GM21526 (cell line): Measurements from ENCODE around the gene ALDH2.
"Not testable (repeated sequence)": the region's sequence is repeated elsewhere in the genome, so short reads cannot be mapped to it uniquely, and the experiment has no call there.

Source experiments
- ATAC-seq: cut with Tn5 transposase; IDR thresholded peaks from one replicate; pipeline ENCODE4 v1.9.1; 2021; ENCODE audit warnings: moderate library complexity; ENCODE audit not compliant: unreplicated experiment, low FRiP score

ALDH2 gene

DNA sequence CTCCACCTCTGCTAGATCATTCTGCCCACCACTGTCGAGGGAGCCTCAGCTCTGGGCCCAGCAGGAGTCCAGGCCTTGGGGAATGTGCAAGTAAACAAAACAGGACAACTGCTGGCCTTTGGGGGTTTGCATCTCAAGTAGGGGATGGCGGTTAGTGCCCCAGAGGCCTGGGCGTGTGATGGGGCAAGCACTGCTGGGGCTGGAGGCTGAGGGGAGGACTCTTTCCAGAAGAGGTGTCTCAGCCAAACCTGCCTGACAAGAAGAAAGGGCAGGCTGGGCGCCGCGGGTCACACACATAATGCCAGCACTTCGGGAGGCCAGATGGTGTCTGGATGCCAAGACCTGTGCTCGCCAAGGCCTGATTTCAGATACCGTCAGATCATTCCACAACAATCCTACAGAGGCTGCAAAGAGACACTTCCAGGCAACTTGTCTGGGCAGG, 8.6 kb upstream of the ALDH2 start:
- ATAC-seq, result no peak

DNA sequence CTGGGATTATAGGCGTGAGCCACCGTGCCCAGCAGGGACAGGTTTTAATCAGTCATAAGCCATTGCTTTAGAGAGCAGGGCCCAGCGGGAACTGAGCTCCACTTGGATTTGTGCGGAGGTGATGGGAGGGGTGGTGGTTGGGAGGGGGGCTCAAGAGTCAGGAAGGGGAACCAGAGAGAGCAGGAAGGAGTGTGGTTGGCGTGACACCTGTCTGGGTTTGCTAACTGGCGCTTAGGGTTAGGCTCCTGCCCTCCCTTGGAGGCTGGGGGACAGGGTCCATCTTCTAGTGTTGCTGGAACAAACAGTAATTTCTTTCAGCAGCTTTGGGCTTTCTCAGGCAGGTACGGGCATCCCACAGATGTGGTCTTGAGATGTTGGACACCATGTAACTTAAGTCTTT, 7.5 kb upstream of the ALDH2 start:
- ATAC-seq, result no peak

DNA sequence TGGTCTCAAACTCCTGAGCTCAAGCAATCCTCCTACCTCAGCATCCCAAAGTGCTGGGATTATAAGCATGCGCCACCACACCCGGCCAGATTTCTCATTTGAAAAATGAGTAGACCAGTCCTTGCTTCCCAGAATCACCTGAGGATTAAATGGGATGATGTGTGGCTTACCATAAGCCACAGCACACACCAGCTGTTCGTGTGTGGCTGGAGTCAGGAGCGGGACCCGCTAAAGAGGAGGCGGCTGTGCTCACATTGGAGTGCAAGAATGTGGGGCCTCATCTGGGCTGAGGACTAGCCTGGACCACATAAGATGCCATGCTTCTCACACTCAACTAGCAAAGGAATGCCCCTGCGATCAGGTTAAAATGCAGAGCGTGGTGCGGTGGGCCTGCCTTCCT, 6.7 kb upstream of the ALDH2 start:
- no peak for ATAC-seq

DNA sequence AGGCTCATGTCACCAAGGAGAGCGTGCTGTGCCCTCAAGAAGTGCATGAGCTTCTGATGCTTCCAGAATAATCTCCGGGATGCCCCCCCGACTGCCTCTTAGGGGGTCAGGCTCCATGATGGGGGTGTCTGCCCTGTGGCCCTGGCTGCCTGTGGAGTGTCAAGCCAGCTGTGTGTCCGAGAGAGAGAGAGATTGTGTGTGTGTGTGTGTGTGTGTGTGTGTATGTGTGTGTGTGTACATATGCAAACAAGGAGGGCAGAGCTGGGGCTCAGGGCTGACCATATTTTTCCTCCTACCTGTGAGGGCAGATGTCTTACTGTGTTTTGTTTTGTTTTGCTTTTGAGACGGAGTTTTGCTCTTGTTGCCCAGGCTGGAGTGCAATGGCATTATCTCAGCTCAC, 5.6 kb upstream of the ALDH2 start:
- no peak for ATAC-seq

DNA sequence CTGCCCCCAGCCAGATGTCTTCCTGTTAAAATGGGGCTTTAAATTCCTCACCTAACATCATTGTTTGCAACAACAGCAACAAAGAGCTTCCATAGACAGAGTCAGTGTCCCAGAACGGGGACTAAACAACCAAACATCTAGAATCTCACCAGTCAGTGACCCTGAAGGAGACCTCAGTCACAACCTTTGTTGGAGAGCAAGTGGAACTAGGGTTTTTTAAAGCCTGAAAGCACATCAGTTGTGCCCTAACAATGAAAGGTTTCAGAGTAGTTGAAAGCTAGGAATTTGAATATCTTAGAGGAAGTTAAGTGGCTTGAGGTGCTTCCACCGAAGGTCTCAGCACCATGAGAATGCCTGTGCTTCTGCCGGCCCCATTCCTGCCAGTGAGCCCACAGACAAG, 5.0 kb upstream of the ALDH2 start:
- ATAC-seq, result no peak

GRCh38 chr12:111763552-111763951, 3.2 kb upstream of the ALDH2 start:
- ATAC-seq, result not testable (repeated sequence)

DNA sequence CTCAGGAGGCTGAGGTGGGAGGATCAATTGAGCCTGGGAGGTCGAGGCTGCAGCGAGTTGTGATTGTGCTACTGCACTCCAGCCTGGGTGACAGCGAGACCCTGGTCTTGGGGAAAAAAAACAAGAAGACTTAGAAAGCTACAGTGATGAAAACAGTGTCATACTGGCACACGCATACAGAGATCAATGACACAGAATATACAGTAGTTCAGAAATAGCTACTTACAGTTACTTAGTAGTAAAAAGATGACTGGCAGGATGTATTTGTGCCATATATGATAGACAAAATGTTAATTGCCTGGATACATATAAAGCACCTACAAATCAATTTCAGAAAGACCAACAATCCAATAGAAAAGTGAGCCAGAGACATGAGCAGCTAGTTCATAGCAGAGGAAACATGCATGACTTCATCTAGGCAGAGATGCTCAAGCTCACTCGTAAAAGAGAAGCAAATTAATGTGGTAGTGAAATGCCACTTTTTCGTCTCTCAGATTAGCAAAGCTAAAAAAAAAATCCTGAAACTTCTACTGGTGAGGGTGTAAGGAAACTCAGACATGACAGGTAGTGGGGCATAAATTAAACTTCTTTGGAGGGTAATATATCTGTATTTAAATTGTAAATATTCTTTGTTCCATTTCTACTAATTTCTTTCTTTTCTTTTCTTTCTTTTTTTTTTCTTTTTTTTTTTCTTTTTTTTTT, 2.5 kb upstream of the ALDH2 start:
- ATAC-seq, result no peak

GRCh38 chr12:111767362-111768158, 827 bp downstream of the ALDH2 start:
- ATAC-seq, result no peak

GRCh38 chr12:111768159-111768895, 1.6 kb downstream of the ALDH2 start:
- ATAC-seq, result no peak

DNA sequence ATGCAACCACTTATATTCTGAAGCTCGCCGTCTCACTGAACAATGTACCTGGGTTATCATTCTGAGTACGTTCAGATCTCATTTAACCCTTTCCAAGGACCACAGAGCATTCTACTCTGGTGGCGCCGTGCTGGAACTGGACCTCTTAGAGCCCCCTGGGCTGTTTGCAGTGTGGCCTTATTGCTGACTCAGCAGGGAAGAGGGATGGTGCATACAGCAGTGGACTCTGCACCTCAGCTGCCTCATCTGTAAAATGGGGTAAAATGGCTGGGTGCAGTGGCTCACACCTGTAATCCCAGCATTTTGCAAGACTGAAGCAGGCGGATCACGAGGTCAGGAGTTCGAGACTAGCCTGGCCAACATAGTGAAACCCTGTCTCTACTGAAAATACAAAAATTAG, 2.9 kb downstream of the ALDH2 start:
- ATAC-seq, result no peak

GRCh38 chr12:111773801-111774551, 7.2 kb downstream of the ALDH2 start:
- no peak for ATAC-seq

DNA sequence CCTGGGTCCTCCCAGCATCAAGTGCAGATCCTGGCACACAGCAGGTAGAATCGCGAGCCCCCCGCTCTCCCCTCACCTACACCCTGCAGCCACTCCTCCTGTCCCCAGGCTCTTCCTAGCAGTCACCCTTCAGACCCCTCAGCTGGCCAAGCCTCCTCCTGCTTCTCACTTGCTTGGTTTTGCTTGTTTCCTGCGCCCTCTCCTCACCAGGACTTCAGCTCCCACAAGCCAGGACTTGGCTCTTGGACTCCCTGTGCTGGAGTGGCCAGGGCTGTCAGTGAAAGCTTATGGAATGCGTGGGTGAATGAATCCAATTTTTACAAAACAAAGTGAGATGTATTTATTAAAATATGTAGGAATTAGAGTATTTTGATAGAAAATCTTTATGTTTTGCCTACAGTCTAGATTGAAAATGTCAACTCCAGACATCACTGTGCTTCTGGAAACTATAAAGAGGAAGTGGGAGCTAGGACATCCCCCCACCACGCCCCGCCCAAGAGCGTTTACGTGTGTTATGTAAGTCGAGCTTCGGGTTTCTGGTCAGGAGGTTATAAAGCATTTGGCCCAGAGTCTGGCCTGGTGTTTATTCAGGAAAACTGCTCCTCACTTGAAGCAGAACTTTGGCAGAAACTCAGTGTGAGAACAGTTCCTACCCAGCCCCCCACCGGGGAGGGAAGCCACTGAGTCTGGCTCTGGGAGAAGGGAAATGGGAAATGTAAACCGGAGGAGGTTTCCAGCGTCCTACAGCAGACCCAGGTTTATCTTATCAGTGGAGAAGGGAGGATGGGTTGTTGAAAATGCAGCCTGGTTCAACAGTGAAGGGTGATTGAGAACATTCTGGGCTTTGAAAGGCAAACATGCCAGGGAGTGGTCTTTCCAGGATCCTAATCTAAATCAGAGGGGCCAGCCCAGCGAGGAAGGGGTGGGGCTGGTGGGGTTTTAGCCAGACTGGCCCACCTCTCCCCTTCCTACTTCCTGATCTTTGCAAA, 8.8 kb downstream of the ALDH2 start:
- no peak for ATAC-seq

GRCh38 chr12:111776836-111777344, 10.2 kb downstream of the ALDH2 start:
- ATAC-seq, result no peak

GRCh38 chr12:111777345-111778045, 10.8 kb downstream of the ALDH2 start:
- ATAC-seq, result no peak

GRCh38 chr12:111780166-111780565, 13.4 kb downstream of the ALDH2 start:
- ATAC-seq, result no peak

GRCh38 chr12:111780615-111781014, 13.9 kb downstream of the ALDH2 start:
- ATAC-seq, result no peak

GRCh38 chr12:111781085-111781658, 14.4 kb downstream of the ALDH2 start:
- ATAC-seq, result no peak

- ATAC-seq, result no peak
These were observed 16.3 kb downstream of the ALDH2 start for GRCh38 chr12:111783046-111783445.
